Left ventricle myocardium inferior (tissue), 1 donor: ENCODE measurements around the gene ITCH. TPM values are rescaled to one million over a fixed set of nuclear protein-coding genes. Genes with fewer than 3 reads are reported as not detected.
"Not testable (repeated sequence)": the region's sequence is repeated elsewhere in the genome, so short reads cannot be mapped to it uniquely, and the experiment has no call there.

ENCODE experiments used
- DNase-seq: peaks from one replicate; pipeline ENCODE4 v3.0.0-alpha.2; 2020
- H3K27ac ChIP-seq: fragments of 200-600 bp; replicated peaks from 2 replicates; pipeline ENCODE4 v1.8.0; 2021
- H3K27me3 ChIP-seq: fragments of 200-600 bp; 2 replicates; pipeline ENCODE4 v1.8.0; 2021; ENCODE audit warnings: low read depth
- H3K36me3 ChIP-seq: fragments of 200-600 bp; 2 replicates; pipeline ENCODE4 v1.8.0; 2021
- H3K4me1 ChIP-seq: fragments of 200-600 bp; 2 replicates; pipeline ENCODE4 v1.8.0; 2021
- H3K4me3 ChIP-seq: fragments of 200-600 bp; 2 replicates; pipeline ENCODE4 v1.8.0; 2021; ENCODE audit warnings: mild to moderate bottlenecking, moderate library complexity
- H3K9me3 ChIP-seq: fragments of 200-600 bp; replicated peaks from 2 replicates; pipeline ENCODE4 v1.8.0; 2021
- intact Hi-C: fragments of 100-400 bp; cut with micrococcal nuclease; formaldehyde crosslinking; loops from one replicate; pipeline ENCODE4 v1.11.0; 2022
- total RNA-seq: library from RNA; stranded (reverse); fragmentation: NEBNext Ultra II Directional; extraction: Animal tissue kit (Norgen Biotek cat#: 25700); gene quantifications from one replicate; pipeline ENCODE4 v1.2.1, GENCODE V29; 2021
- TF ChIP-seq, protein P1 (sequence below): fragments of 200-600 bp; IDR thresholded peaks from 2 replicates; pipeline ENCODE4 v1.8.0; 2021; ENCODE audit warnings: antibody characterized with exemption, mild to moderate bottlenecking, borderline replicate concordance
- donor health status: DM: no; HTN: yes; CAD: no; lungs with severe emphysema.

ITCH gene
- total RNA-seq, 1 donor from 2014 or later = 40.1 TPM

- Histone ChIP-seq H3K9me3 (no peaks in the 10 kb centered on the region), H3K36me3 (no peaks in the 10 kb centered on the region), H3K4me3 (no peak overlapping the region), H3K27me3 (no peaks in the 10 kb centered on the region), H3K4me1 (no peaks in the 10 kb centered on the region), H3K27ac (no peak overlapping the region)
- intact Hi-C loops = no loop called here
- TF ChIP-seq, protein P1, sequence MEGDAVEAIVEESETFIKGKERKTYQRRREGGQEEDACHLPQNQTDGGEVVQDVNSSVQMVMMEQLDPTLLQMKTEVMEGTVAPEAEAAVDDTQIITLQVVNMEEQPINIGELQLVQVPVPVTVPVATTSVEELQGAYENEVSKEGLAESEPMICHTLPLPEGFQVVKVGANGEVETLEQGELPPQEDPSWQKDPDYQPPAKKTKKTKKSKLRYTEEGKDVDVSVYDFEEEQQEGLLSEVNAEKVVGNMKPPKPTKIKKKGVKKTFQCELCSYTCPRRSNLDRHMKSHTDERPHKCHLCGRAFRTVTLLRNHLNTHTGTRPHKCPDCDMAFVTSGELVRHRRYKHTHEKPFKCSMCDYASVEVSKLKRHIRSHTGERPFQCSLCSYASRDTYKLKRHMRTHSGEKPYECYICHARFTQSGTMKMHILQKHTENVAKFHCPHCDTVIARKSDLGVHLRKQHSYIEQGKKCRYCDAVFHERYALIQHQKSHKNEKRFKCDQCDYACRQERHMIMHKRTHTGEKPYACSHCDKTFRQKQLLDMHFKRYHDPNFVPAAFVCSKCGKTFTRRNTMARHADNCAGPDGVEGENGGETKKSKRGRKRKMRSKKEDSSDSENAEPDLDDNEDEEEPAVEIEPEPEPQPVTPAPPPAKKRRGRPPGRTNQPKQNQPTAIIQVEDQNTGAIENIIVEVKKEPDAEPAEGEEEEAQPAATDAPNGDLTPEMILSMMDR = no peak
- no peak for DNase-seq
Observed at GRCh38 chr20:34350095-34350494, 13.0 kb upstream of the ITCH start.

DNA sequence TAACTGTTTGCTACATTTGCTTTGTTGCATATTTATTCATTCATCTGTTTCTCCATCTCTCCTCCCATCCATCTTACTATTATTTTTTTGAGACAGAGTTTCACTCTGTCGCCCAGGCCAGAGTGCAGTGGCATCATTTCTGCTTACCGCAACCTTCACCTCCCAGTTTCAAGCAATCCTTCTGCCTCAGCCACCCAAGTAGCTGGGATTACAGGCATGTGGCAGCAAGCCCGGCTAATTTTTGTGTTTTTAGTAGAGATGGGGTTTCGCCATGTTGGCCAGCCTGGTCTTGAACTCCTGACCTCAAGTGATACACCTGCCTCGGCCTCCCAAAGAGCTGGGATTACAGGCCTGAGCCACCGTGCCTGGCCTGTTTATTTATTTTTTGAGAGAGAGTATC, 9.6 kb upstream of the ITCH start:
- H3K27ac ChIP-seq, H3K27me3 ChIP-seq, H3K9me3 ChIP-seq, DNase-seq, H3K4me1 ChIP-seq, H3K4me3 ChIP-seq, intact Hi-C loops, H3K36me3 ChIP-seq: not testable (repeated sequence)

DNA sequence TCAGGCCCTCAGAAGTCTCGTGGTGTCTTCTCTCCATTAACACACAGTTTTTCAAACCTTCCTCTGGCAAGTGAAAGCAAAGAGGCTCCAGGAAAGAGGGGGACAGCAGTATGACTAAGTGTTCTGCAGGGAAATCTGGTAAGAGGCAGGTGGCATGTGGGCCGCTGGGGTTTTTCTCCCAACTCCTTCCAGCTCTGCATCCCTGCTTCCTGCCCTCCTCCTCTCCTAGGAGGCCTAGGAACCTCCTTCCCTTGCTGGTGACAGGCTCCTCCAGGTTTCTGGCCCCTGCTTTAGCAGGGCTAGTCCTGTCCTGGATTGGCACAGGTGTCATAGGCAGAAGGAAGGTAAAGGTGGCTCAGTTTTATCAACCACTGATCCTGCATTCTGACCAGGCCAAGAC, 7.6 kb upstream of the ITCH start:
- DNase-seq = no peak
- Histone ChIP-seq H3K27me3 (no peaks in the 10 kb centered on the region), H3K27ac (no peak overlapping the region), H3K36me3 (no peaks in the 10 kb centered on the region), H3K4me3 (no peak overlapping the region), H3K4me1 (no peaks in the 10 kb centered on the region), H3K9me3 (no peaks in the 10 kb centered on the region)
- intact Hi-C loops = no loop called here
- TF ChIP-seq, protein P1 = no peak

GRCh38 chr20:34359729-34360128, 3.3 kb upstream of the ITCH start:
- intact Hi-C loops, H3K36me3 ChIP-seq, H3K9me3 ChIP-seq, DNase-seq, H3K27ac ChIP-seq, H3K27me3 ChIP-seq, H3K4me3 ChIP-seq: not testable (repeated sequence)
- peaks cover 23% of the 10 kb centered on the region for H3K4me1 ChIP-seq

- intact Hi-C loops = no loop called here
- TF ChIP-seq, protein P1 = no peak
- peak overlapping the region; percentile 96 for H3K4me3 ChIP-seq
Observed at GRCh38 chr20:34362502-34363061, 491 bp upstream of the ITCH start.

GRCh38 chr20:34363465-34364222, 571 bp downstream of the ITCH start:
- Histone ChIP-seq H3K9me3 (no peaks in the 10 kb centered on the region), H3K27me3 (no peaks in the 10 kb centered on the region), H3K4me1 (peaks cover 62% of the 10 kb centered on the region), H3K4me3 (peak overlapping the region; percentile 96), H3K27ac (peak overlapping the region; percentile 97), H3K36me3 (no peaks in the 10 kb centered on the region)
- TF ChIP-seq, protein P1 = no peak
- DNase-seq = no peak
- intact Hi-C loops = no loop called here

More at GRCh38 chr20:34362502-34363061, 491 bp upstream of the ITCH start:
- H3K36me3 ChIP-seq = no peaks in the 10 kb centered on the region
- no peaks in the 10 kb centered on the region for H3K9me3 ChIP-seq
- H3K4me1 ChIP-seq = peaks cover 51% of the 10 kb centered on the region
- DNase-seq = no peak
- H3K27me3 ChIP-seq = no peaks in the 10 kb centered on the region
- peak overlapping the region; percentile 97 for H3K27ac ChIP-seq
